NCI-H748 treated with DMSO at 0.1 percent for 48 hours (cell line): ENCODE results near the gene MYO18A.

ENCODE experiments used
- DNase-seq: peaks from one replicate; lab custom pipeline; 2025; lab: John Stamatoyannopoulos, UW

Gene MYO18A

DNA sequence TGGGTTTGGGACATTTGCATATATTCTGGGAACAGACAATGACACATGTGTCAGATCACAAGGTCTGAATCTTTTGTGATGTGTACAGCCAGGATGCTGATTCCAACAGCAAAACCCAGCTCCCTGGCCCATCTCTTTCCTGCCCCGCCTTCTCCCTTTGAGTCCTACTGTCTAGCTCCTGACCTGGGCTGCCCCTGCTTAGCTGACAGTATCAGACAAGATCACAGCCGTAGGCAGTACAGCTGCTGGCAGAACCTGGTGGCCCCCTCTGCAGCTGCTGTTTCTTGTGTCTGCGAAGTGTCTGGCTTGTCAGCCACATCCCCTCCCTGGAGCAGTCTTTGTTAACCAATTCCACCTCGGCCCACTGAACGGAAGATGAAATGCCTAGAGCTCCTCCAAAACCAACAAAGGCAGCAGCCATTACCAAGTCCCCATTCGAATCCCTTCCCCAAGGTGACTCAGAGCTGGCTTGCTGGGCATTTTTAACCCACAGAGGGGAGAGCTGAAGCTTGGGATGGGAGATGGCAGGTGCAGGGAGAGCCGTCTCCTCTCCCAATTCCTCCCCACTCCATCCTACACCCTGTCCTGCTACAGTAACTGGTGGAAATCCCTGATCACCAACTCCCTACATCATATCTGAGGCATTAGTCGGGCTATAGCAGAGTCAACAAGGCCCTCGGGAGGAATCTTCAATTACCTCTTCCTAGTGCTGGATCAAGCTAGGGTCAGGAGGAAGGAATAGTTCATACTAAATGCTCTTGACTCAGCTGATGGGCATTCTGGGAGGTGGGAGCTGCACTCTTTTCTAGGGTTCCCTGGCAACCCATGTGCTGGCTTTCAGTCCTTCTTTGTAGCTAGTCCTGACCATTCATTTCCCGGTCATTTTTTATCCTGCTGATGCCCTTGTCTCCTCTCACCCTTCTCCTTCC, 131.5 kb downstream of the MYO18A start:
- DNase-seq, result no peak

DNA sequence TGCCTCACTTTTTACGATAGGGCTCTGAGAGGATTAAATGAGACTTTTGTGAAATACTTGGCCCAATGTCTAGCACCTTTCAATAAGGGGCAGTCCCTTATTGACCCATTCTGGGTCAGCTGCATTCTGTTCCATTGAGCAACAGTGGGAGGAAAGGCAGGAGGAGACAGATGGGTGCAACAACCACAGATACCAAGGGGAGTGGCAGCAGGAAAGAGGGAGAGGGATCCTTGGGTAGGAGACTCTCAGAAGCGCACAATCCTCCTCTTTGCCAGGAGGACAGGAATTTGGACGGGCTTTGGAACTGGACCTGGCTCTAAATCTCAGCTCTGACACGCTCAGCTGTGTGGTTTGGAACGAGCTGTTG, 133.7 kb downstream of the MYO18A start:
- DNase-seq, result no peak

DNA sequence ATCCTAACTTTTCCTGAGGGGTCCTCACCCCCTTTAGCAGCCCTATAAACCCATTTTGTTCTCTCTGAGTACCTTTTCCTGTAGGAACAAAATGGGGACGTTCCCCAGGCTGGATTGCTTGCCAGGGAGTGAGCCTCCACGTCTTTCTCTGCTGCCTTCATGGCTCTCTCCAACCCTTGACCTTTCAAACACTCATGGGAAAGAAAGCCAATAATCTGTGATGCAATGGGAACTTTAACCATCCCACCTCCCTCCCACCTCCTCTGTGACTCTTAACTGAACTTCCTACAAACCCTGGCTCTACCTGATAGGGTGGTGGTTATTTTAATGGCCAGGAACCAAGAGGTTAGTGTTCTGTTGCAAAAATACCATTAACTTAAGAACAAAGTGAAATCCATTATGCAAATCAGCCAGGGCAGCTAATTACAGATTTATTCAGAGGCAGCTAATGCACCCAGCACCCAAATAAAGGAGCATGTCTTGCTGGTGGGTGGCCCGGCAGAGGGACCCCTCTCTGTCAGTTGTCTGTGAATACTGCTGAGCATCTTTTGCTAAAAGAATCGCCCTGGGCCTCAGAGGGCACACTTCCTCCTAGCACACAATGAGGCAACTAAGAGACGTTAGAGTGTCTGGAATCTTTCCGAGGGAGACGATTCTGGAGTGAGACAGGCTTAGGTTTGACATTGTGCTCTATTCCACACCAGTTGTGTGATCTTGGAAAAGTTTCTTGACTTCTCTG, 134.3 kb downstream of the MYO18A start:
- DNase-seq, result no peak

DNA sequence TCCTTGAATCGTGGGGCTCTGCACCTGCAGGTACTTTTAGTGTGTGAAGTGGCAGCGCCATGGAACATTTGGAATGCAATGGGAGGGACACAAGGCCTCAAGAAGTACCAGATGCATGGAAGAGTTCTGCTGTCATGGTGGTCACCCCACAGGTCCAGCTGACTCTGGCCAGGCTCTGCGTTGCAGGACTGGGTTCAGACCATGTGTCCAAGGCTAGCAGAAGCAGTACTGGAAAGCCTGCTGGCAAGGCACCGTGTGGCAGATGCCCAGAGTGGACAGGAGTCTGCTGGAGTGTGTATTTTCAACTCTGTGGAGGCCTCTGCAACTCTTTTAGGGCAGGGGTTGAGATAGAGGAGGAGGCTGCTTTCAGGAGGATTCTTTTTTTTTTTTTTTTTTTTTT, 135.2 kb downstream of the MYO18A start:
- no peak for DNase-seq

DNA sequence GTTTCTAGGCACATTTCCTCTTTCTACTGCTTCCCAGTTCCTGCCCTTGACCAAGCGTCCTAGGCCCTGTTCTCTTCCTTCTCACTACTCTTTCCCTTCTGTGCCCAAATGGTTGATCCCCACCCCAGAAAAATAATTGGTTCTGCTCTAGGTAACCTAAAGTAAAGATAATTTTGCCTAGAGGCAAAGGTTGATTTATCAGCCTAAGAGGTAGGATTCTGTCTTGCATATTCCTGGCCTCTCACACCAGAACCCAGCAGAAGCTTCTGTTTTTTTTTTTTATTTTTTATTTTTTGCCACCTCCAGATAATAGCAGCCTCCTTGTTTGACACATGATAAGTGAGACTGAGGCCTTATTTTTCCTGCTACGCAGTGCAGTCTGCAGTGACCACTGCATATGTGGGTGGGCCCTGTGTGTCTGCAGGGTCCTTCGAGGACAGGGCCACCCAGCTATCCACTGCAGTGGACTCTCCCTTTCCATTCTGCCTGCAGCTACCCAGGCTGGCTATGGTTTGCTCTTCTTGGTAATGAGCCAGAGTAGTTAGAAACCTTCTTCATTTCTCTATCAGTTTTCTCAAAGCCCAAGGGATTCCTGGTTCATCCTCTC, 136.6 kb downstream of the MYO18A start:
- no peak for DNase-seq

DNA sequence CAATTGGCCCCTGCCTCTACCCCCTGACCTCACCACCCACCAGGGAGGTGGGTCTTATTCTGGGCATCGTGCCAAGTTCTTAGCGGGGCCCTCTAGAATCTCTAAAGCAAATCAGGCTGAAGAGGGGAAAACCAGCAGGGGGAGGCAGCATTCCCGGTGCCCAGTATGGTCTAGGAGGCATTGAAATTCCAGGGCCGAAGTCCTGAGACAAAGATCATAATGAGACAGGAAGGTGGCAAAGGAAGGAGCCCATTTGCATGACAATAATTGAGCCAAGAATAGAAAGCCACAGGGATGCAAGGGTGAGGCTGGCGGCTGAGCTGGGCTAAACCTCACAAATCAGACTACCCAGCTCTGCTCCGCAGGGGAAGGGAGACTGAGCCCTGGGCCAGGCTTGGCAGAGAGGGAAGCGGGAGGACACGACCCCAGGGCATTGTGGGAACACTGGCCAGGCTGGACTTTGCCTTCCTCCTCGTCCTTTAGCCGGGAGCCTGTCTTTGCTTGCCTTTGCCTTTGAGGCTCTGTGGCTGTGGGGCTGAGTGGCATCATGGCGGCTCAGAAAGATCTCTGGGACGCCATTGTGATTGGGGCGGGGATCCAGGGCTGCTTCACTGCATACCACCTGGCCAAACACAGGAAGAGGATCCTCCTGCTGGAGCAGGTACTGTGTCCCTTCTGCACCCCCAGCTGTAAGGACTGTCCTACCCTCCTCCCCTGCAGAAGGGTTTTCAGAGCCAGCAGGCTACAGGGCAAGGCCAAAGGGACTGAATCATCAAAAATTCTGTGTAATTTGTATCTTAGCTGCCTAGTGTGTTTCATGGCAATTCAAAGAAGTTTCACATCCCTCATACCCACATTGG, 137.3 kb downstream of the MYO18A start, which contains the start of gene PIPOX:
TSS of gene PIPOX (plus strand) at position 463 of the 860 bp plus-strand sequence. CDS start at position 548, 85 bp downstream.
- DNase-seq, result peak; percentile 98

DNA sequence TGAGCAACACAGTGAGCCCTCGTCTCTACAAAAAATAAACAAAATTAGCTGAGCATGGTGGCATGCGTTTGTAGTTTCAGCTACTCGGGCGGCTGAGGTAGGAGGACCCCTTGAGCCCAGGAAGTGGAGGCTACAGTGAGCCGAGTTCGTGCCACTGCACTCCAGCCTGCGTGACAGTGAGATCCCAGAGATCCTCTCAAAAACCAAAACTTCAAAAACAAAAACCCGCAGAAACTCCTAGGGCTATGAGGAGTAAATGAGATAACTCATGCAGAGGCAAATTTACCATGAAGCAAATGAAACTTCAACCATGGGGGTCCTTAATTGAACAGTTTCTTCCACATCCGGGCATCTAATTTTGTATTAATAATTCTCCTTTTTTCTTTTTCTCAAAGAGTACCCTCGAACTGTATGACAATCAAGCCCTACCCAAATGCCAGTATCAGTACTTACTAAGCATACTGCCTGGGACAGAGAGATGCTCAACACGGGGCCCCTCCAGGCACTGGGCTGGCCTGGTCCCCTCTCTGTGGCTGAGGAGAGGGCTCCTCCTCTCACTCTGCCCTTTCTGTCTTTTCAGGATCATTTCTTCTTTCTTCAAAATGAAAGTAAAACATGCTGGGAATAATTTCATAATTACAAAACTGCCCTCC, 138.0 kb downstream of the MYO18A start:
- no peak for DNase-seq

DNA sequence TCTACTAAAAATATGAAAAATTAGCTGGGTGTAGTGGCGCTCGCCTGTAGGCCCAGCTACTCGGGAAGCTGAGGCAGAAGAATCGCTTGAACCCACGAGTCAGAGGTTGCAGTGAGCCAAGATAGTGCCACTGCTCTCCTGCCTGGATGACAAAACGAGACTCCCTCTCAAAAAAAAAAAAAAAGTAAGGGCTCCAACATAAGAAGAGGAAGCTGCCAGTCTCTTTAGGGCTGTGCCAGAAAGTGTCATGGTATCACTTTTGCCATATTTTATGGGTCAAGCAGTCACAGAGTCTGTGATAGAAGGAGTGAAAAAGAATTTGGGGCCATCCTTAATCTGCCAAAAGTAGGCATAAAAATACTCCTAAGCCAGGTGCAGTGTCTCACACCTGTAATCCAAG, 138.6 kb downstream of the MYO18A start:
- no peak for DNase-seq

DNA sequence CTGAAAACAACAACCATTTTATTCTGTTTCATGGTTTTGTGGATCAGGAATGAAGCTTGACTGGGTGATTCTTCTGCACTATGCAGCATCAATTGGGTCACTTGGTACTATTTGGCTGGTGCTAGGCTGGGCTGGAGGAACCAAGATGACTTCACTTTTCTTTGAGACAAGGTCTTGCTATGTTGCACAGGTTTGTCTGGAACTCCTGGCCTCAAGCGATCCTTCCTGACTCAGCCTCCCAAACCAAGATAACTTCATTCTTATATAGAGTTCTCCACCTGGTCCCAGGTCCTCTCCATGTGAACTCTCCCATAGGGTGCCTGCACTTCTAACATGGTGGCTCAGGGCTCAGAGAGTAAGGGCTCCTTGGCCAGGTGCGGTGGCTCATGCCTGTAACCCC, 139.1 kb downstream of the MYO18A start:
- DNase-seq, result no peak

DNA sequence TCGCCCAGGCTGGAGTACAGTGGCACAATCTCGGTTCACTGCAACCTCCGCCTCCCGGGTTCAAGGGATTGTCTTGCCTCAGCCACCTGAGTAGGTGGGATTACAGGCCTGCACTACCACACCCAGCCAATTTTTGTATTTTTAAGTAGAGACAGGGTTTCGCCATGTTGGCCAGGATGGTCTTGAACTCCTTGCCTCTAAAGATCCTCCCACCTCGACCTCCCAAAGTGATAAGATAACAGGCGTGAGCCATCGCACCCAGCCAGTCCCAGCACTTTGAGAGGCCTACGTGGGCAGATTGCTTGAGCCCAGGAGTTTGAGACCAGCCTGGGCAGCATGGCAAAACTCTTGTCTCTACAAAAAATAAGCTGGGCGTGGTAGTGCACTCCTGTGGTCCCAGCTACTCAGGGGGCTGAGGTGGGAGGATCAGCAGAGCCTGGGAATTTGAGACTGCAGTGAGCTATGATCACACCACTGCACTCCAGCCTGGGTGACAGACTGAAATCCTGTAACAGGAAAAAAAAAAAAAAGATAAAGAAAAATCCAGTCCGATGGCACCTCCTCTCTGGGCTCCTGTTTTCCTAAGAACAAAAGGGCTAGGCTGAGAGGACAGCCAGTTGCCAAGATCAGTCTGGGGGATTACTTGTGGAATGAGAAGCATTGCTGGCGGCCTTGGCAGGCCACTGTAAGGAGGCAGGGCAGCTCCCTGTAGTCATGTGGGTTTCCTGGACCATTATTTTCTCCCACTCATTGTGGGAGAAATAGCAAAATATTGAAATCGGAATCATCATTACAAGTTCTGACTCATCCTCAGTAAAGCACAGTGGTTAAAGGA, 140.2 kb downstream of the MYO18A start:
- DNase-seq, result no peak

DNA sequence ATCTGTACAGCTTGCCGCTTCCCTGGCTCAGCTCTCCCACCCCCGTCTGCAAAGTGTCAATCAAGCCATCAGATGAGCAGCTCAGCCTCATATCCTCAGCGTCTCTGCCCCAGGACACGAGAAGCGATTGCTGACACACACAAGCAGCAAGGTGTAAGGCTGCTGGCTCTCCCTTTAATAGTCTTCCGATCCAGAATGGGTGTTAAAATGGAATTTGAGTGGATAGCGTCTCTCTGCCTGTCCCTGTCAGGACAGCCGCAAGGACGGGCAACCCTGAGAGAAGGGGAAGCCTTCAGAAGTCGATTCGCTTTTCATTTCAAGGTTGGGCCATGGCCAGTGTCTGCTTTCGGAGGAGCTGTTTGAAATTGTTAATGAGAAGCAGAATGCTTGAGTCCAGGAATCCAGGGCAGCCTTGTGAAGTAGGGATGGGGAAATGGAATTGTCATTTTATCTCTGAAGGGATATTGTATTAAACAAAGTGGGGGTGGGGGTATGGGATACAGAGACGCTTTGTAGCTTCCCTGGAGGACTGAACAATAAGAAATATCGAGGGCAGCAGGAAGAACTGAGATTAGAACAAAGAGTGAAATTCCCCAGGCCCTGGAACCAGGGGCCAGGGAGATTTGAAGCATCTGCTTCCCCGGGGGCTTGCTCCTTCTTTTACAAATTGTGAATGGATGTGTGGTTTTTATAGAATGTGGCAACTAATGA, 142.0 kb downstream of the MYO18A start:
- DNase-seq, result no peak

DNA sequence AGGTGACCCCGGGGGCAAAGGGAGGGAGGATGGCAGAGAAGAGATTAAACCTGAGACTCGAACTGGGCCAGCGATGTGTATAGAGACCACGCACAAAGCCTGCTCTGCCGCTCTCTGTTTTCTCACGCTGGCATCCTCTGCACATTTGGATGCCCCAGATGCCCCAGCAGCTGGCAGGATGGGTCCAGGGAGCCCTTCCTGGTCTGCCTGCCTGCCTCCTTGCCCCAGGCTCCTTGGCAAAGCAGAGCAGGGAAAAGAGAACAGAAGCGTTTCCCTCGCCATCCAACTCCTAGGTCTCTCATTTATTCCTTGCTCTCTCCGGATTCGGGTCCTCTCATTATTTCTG, 142.5 kb downstream of the MYO18A start:
- DNase-seq, result no peak

DNA sequence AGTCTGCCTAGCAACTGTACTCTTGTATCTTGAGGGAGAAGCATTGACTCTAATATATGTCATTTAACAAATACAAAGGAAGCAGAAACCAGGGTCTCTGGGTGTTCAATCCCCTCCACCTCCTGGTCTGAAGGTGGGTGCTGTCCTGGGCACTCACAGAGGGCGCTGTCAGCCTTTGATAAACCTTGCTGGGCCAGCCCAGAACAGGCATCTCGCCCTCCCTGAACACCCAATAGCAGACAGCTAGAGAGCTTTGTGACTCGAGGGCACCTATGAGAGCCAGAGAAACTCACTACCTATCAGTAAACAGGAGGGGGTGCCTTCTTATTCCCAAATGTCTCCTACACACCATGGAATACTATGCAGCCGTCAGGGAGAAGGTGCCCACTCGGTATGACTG, 143.6 kb downstream of the MYO18A start:
- no peak for DNase-seq

DNA sequence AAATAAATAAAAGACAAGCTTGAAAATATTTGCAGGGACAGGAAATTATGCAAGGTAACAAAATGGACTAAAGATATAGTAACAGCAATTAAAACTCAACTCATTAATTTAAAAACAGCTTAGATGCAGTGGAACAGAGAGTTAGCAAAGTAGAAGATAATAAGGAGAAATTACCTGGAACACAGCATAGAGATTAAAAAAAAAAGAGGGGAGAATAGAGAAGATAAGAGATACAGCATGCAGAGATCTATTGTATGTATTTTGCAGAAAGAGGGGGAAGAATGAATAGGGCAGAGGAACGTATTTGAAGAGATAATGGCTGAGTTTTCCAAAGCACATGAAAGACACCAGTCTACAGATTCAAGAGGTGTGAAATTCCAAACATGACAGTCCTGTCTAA, 145.7 kb downstream of the MYO18A start:
- DNase-seq, result no peak

DNA sequence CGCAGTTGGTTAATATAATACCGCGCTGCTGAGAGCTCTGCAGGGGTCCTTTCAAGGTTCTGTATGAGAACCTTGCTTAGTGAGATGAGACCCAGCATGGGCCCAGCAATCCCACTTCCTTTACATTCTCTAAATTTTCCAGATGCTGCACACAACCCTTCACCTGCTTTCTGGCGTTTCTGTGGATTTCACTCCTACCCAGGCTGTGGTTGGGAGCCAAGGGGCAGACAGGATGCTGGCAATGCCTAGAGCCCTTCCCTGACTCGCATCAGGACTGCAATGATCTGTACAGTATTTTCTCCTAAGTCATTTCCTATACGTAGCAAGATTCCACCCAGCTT, 147.4 kb downstream of the MYO18A start:
- DNase-seq, result no peak

DNA sequence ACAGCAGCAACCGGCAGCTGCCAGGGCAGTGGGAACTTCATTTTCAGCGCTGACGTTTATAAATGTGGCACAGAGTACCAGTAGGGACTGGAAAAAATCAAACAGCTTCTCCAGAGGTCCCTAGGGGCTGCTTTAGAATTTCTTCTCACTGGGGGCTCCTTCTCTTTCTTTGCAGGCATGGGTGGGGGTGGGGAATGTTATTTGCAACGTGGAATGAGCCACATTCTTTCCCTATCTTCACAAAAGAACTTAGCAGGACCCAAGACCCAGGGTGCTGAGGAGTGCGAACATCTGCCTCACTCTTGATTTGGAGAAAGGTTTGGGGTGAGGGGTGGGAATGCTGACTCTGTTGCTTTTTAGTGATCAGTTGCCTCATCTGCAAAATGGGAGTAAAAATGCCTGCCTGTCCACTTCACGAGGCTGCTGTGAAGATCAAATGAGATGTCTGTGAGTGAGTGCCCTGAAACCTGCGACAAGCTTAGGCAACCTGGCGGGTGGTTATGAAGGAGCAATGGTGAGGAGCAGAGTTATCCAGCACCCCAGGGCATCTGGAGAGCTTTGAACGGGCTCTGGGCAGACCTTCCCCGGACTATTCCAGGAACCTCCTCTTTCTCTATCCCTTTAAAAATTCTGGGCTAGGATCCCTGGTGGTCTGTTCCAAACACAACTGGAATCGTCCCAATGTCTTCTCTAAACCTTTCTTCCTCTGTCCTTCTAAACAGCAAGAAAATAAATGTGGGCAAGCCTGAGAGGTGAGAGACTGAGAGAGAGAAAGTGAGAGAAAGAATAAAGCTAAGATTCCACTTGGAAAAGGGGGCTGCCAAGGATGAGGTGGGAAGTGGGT, 148.0 kb downstream of the MYO18A start:
- no peak for DNase-seq

DNA sequence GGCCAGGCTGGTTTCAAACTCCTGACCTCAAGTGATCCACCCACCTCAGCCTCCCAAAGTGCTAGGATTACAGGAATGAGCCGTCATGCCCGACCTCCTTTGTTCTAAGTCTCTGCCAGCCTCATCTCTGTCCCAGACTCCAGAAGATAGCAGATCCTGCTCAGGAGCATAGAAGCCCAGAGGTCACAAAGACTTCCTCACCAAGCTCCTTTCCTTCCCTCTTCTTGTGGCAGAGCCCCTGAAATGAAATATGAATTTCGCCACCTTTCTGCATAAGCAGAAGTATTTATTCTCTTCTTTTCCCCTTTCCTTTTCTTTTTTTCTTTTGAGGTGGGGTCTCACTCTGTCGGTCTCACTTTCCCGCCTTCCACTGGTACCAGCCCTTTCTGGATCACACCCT, 148.7 kb downstream of the MYO18A start:
- DNase-seq, result no peak

DNA sequence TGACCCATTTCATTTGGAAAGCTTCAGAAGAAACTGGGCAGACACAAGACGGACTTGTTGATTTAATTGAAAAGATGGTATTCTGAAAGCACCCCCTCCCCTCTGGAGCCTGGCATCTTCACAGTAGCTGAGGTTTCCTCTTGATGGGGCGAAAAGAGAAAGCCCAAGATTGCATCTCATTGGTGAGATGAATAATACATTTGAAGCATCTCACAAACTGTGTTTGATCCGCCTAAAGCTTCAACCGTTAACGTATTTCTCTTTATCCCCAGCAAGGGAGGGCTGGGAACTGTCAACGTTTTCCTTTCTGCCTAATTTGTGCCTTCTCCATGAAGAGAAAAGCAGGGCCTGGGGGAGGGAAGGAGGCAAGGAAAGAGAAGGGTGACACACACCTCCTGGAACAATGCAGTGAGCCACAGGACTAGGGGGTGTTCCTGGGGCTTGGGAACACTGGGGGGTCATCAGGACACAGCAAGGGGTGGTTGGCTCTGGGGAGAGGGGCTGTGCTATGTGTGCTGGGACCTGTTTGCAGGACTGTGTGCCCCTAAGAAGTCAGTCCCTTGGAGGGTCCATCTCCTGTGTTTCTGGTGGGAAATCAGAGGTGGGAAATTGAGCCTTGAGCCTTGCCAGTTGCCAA, 155.8 kb downstream of the MYO18A start:
- DNase-seq, result no peak

DNA sequence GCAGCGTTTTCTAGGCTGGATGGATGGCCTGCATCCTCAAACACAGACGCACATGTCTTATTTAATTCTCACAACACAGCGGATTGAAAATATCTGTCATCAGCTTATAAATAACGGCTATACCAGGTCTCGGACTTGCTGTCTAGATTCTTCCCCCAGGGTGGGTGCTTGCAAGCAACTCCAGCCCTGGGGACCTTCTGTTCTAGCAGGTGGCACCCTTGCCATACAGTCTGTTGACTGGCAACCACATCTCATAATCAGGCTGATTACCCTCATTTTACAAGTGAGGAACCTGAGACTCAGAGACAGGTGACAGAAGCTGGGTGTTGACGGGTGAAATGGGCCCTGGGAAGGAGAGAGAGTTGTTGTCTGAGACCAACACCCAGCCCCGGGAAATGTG, 158.1 kb downstream of the MYO18A start:
- no peak for DNase-seq
